ENCODE measurements around the gene CDKN2AIPNL. TPM values are rescaled to one million over a fixed set of nuclear protein-coding genes. Genes with fewer than 3 reads are reported as not detected.

The CDKN2AIPNL gene
- total and polyA plus RNA-seq, 11 donors = 26.6 to 87.5 (median 32.4) TPM

GRCh38 chr5:134445856-134446818 is 34.5 kb upstream of the CDKN2AIPNL start:
- no peaks in the 10 kb centered on the region for H3K27me3 ChIP-seq
- ATAC-seq (no peak), DNase-seq (no peak)
- no peaks in the 10 kb centered on the region for H3K36me3 ChIP-seq
- no peaks in the 10 kb centered on the region for H3K9me3 ChIP-seq
- intact Hi-C loops (cut with DNase I) = no loop called here
- no peak overlapping the region for H3K4me3 ChIP-seq
- H3K27ac ChIP-seq = no peak overlapping the region
- peaks cover 0 to 6% (median 0%) of the 10 kb centered on the region in 12 donors for H3K4me1 ChIP-seq
- TF ChIP-seq, protein P1, sequence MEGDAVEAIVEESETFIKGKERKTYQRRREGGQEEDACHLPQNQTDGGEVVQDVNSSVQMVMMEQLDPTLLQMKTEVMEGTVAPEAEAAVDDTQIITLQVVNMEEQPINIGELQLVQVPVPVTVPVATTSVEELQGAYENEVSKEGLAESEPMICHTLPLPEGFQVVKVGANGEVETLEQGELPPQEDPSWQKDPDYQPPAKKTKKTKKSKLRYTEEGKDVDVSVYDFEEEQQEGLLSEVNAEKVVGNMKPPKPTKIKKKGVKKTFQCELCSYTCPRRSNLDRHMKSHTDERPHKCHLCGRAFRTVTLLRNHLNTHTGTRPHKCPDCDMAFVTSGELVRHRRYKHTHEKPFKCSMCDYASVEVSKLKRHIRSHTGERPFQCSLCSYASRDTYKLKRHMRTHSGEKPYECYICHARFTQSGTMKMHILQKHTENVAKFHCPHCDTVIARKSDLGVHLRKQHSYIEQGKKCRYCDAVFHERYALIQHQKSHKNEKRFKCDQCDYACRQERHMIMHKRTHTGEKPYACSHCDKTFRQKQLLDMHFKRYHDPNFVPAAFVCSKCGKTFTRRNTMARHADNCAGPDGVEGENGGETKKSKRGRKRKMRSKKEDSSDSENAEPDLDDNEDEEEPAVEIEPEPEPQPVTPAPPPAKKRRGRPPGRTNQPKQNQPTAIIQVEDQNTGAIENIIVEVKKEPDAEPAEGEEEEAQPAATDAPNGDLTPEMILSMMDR (IDR thresholded peaks at IDR 0.05) = no peak
- TF ChIP-seq POLR2A (IDR thresholded peaks at IDR 0.05) = no peak
- WGBS, 4 donors = 94 to 97% (median 96%) methylated on average over 7 to 8 of the region's 8 CpGs

DNA sequence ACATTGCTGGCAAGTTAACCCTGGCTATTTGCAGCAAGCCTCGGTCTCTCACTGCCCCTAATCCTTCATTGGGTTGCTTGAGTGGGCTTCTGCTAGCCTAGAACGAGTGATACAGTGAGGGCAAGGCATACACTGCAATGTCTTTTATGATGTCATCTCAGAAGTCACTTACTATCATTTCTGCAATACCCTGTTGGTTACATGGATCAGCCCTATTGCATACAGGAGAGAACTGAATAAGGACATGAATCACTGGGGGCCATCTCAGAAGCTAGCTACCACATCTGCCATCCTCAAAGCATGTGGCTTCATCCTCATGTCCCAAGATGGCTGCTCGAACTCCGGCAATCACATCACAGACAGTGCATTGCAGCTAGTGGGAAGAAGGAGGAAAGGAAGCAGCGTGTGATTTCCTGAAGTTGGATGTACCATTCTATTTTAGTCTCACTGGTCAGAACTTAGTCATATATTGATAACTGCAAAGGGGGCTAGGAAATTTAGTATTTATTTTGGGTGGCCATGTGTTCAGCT is 33.3 kb upstream of the CDKN2AIPNL start:
- TF ChIP-seq POLR2A (IDR thresholded peaks at IDR 0.05) = no peak
- TF ChIP-seq, protein P1 (IDR thresholded peaks at IDR 0.05) = no peak

GRCh38 chr5:134440201-134440755 is 28.6 kb upstream of the CDKN2AIPNL start:
- WGBS, 4 donors = 59 to 76% (median 65%) methylated on average over 3 of the region's 3 CpGs
- DNase-seq (no peak), ATAC-seq (no peak)
- no peaks in the 10 kb centered on the region for H3K9me3 ChIP-seq
- H3K4me1 ChIP-seq = peaks cover 18 to 40% (median 37%) of the 10 kb centered on the region in 12 donors
- no peaks in the 10 kb centered on the region for H3K27me3 ChIP-seq
- H3K27ac ChIP-seq = no peak overlapping the region
- H3K36me3 ChIP-seq = no peaks in the 10 kb centered on the region
- intact Hi-C loops (cut with DNase I) = loop anchor here in 1 of 10 donors (1.0 kb wide), 1 partner anchor 23 kb away; no protein-coding TSS in a partner anchor
- TF ChIP-seq, protein P1 (IDR thresholded peaks at IDR 0.05) = no peak
- no peak for TF ChIP-seq POLR2A (IDR thresholded peaks at IDR 0.05)
- H3K4me3 ChIP-seq = no peak overlapping the region

More for the DNA sequence above, 33.3 kb upstream of the CDKN2AIPNL start:
- ATAC-seq = no peak
- 90 to 93% (median 91%) methylated on average over 5 of the region's 5 CpGs for WGBS, 4 donors
- no peaks in the 10 kb centered on the region for H3K4me1 ChIP-seq
- DNase-seq = no peak
- H3K9me3 ChIP-seq = no peaks in the 10 kb centered on the region
- intact Hi-C loops (cut with DNase I) = no loop called here
- H3K36me3 ChIP-seq = no peaks in the 10 kb centered on the region
- H3K27ac ChIP-seq = no peak overlapping the region
- no peaks in the 10 kb centered on the region for H3K27me3 ChIP-seq
- H3K4me3 ChIP-seq = no peak overlapping the region

- WGBS, 4 donors = 22 to 35% (median 25%) methylated on average over 7 of the region's 7 CpGs
- peak overlapping the region; percentile 43 to 95 (median 84) for H3K27ac ChIP-seq
- intact Hi-C loops (cut with DNase I) = loop anchor here in 2 of 10 donors (1.0 to 10.0 kb wide), 4 partner anchors 26 to 126 kb away; partner anchors contain the start of gene UBE2B (in 1 of the 2)
- H3K36me3 ChIP-seq = no peaks in the 10 kb centered on the region
- H3K4me1 ChIP-seq = peaks cover 18 to 40% (median 37%) of the 10 kb centered on the region in 12 donors
- H3K27me3 ChIP-seq = no peaks in the 10 kb centered on the region
- no peak for TF ChIP-seq POLR2A (IDR thresholded peaks at IDR 0.05)
- TF ChIP-seq, protein P1 (IDR thresholded peaks at IDR 0.05) = peak in 2 of 12 donors; percentile 13 to 20
- H3K9me3 ChIP-seq = no peaks in the 10 kb centered on the region
- peak; percentile 66 to 81 (median 72) for ATAC-seq
- H3K4me3 ChIP-seq = peak overlapping the region in 1 of 12 donors; percentile 11
- DNase-seq = peak; percentile 69 to 91 (median 79)
These were observed 27.6 kb upstream of the CDKN2AIPNL start for GRCh38 chr5:134439210-134439654.
